WTC11 (cell line): ENCODE results near the gene RARB. TPM values are rescaled to one million over a fixed set of nuclear protein-coding genes. Genes with fewer than 3 reads are reported as not detected.

ENCODE experiments used
- ATAC-seq: fragments of 200-7000 bp; cut with Tn5 transposase; 2 replicates; pipeline ENCODE4 v1.10.0; 2021; ENCODE audit warnings: mild to moderate bottlenecking, moderate library complexity
- CTCF ChIA-PET: fragments of 300-600 bp; sonication (Branson Sonifier 250); formaldehyde crosslinking; loops from one replicate; lab custom pipeline; 2021; ENCODE audit warnings: antibody characterized with exemption; lab: Charles Lee
- POLR2A ChIA-PET: fragments of 350-600 bp; sonication (Branson Sonifier 250); formaldehyde crosslinking; loops from one replicate; lab custom pipeline; 2021; ENCODE audit warnings: antibody characterized with exemption; lab: Charles Lee
- DNase-seq: peaks from one replicate; pipeline ENCODE4 v3.0.0; 2021; ENCODE audit warnings: low spot score
- H3K27ac Mint-ChIP-seq: 2 replicates; pipeline ENCODE4 v1.8.0; 2021; ENCODE audit warnings: mixed read lengths
- H3K27me3 Mint-ChIP-seq: 2 replicates; pipeline ENCODE4 v1.8.0; 2021; ENCODE audit warnings: low read depth, mild to moderate bottlenecking, moderate library complexity, mixed read lengths
- H3K36me3 Mint-ChIP-seq: 2 replicates; pipeline ENCODE4 v1.8.0; 2021; ENCODE audit warnings: mixed read lengths
- H3K4me1 Mint-ChIP-seq: 2 replicates; pipeline ENCODE4 v1.8.0; 2022; ENCODE audit warnings: mixed read lengths
- H3K4me3 Mint-ChIP-seq: 2 replicates; pipeline ENCODE4 v1.8.0; 2021; ENCODE audit warnings: mild to moderate bottlenecking, moderate library complexity, mixed read lengths
- H3K9me3 Mint-ChIP-seq: 2 replicates; pipeline ENCODE4 v1.8.0; 2021; ENCODE audit warnings: mixed read lengths
- AR ChIP-seq: fragments of 250-450 bp; sonication (Bioruptor Pico); IDR thresholded peaks from 2 replicates; pipeline ENCODE4 v1.9.0; 2021; ENCODE audit warnings: mild to moderate bottlenecking
- ARID4B ChIP-seq: sonication (generic); formaldehyde crosslinking; IDR thresholded peaks from 2 replicates; pipeline ENCODE4 v1.8.0; 2023; ENCODE audit warnings: missing genetic modification reagents, mild to moderate bottlenecking, borderline replicate concordance
- ATF6 ChIP-seq: sonication (generic); formaldehyde crosslinking; IDR thresholded peaks from 2 replicates; pipeline ENCODE4 v1.8.1; 2023; ENCODE audit warnings: mild to moderate bottlenecking, missing genetic modification reagents
- ELF4 ChIP-seq: sonication (generic); formaldehyde crosslinking; IDR thresholded peaks from 2 replicates; pipeline ENCODE4 v1.8.1; 2022; ENCODE audit warnings: low read depth, mild to moderate bottlenecking, moderate library complexity, missing genetic modification reagents
- ESRRA ChIP-seq: sonication (generic); formaldehyde crosslinking; IDR thresholded peaks from 2 replicates; pipeline ENCODE4 v1.8.1; 2022; ENCODE audit warnings: mild to moderate bottlenecking, missing genetic modification reagents, borderline replicate concordance
- MLX ChIP-seq: sonication (generic); formaldehyde crosslinking; IDR thresholded peaks from 2 replicates; pipeline ENCODE4 v1.8.1; 2023; ENCODE audit warnings: mild to moderate bottlenecking, missing genetic modification reagents, moderate library complexity
- MXD4 ChIP-seq: fragments of 250-450 bp; sonication (Bioruptor Pico); IDR thresholded peaks from 2 replicates; pipeline ENCODE4 v1.8.0; 2021; ENCODE audit warnings: mild to moderate bottlenecking, moderate library complexity, borderline replicate concordance
- NFATC4 ChIP-seq: fragments of 250-450 bp; sonication (Bioruptor Pico); IDR thresholded peaks from 2 replicates; pipeline ENCODE4 v1.9.0; 2021; ENCODE audit warnings: mild to moderate bottlenecking
- OVOL2 ChIP-seq: fragments of 250-450 bp; sonication (Bioruptor Pico); IDR thresholded peaks from 2 replicates; pipeline ENCODE4 v1.9.0; 2021; ENCODE audit warnings: mild to moderate bottlenecking, borderline replicate concordance
- PREB ChIP-seq: sonication (generic); formaldehyde crosslinking; IDR thresholded peaks from 2 replicates; pipeline ENCODE4 v1.8.1; 2022; ENCODE audit warnings: mild to moderate bottlenecking, missing genetic modification reagents, moderate library complexity, borderline replicate concordance
- TCF7 ChIP-seq: sonication (generic); formaldehyde crosslinking; IDR thresholded peaks from 2 replicates; pipeline ENCODE4 v1.8.0; 2022; ENCODE audit warnings: mild to moderate bottlenecking, low read depth, missing genetic modification reagents, moderate library complexity
- TP53 ChIP-seq: sonication (generic); formaldehyde crosslinking; IDR thresholded peaks from 2 replicates; pipeline ENCODE4 v1.8.1; 2023; ENCODE audit warnings: mild to moderate bottlenecking, missing genetic modification reagents
- USF1 ChIP-seq: sonication (generic); formaldehyde crosslinking; IDR thresholded peaks from 2 replicates; pipeline ENCODE4 v1.8.0; 2022; ENCODE audit warnings: mild to moderate bottlenecking, missing genetic modification reagents
- ZBTB43 ChIP-seq: sonication (generic); formaldehyde crosslinking; IDR thresholded peaks from 2 replicates; pipeline ENCODE4 v1.8.1; 2023; ENCODE audit warnings: mild to moderate bottlenecking, missing genetic modification reagents
- ZNF219 ChIP-seq: sonication (generic); formaldehyde crosslinking; IDR thresholded peaks from 2 replicates; pipeline ENCODE4 v1.8.0; 2023; ENCODE audit warnings: missing genetic modification reagents, mild to moderate bottlenecking, borderline replicate concordance
- ZNF281 ChIP-seq: sonication (generic); formaldehyde crosslinking; IDR thresholded peaks from 2 replicates; pipeline ENCODE4 v1.8.0; 2023; ENCODE audit warnings: mild to moderate bottlenecking, missing genetic modification reagents
- ZNF423 ChIP-seq: fragments of 250-450 bp; sonication (Bioruptor Pico); IDR thresholded peaks from 2 replicates; pipeline ENCODE4 v2.1.2; 2022; ENCODE audit warnings: mild to moderate bottlenecking, moderate library complexity
- total RNA-seq: library from RNA; stranded (reverse); gene quantifications from 3 replicates; pipeline ENCODE4 v1.2.3, GENCODE V29; 2021

RARB gene
- total RNA-seq, 1 experiment from 2014 or later: not detected

- TF ChIP-seq PREB (CRISPR knock-in tag): no peak
These were observed 511 bp upstream of the RARB start (continued) for GRCh38 chr3:25427563-25427941.

GRCh38 chr3:25428789-25429335 lies 799 bp downstream of the RARB start:
- ChIA-PET POLR2A (no interaction called here), CTCF (interaction anchor here (1.2 to 1.7 kb wide), 3 partner anchors 13 to 91 kb away, joined by 3 to 12 read pairs (median 4); no protein-coding TSS in a partner anchor)
- Mint-ChIP-seq H3K4me3 (peak overlapping the region; percentile 77), H3K27me3 (peaks cover 31% of the 10 kb centered on the region), H3K27ac (no peak overlapping the region), H3K4me1 (peaks cover 62% of the 10 kb centered on the region), H3K36me3 (no peaks in the 10 kb centered on the region), H3K9me3 (no peaks in the 10 kb centered on the region)
- no peak for ATAC-seq
- no peak for DNase-seq
- no peak for TF ChIP-seq ARID4B (CRISPR knock-in tag)
- no peak for TF ChIP-seq ELF4 (CRISPR knock-in tag)
- no peak for TF ChIP-seq ATF6 (CRISPR knock-in tag)
- no peak for TF ChIP-seq NFATC4 (CRISPR knock-in tag)
- no peak for TF ChIP-seq OVOL2
- no peak for TF ChIP-seq TCF7
- no peak for TF ChIP-seq TP53 (CRISPR knock-in tag)
- no peak for TF ChIP-seq USF1 (CRISPR knock-in tag)
- no peak for TF ChIP-seq ESRRA
- no peak for TF ChIP-seq ZBTB43 (CRISPR knock-in tag)
- no peak for TF ChIP-seq ZNF281 (CRISPR knock-in tag)
- no peak for TF ChIP-seq AR
- TF ChIP-seq MLX: no peak
- no peak for TF ChIP-seq ZNF219 (CRISPR knock-in tag)
- TF ChIP-seq ZNF423: no peak
- no peak for TF ChIP-seq MXD4
